Kidney (tissue), 14 donors: ENCODE results near the gene IDI2. TPM values are rescaled to one million over a fixed set of nuclear protein-coding genes. Genes with fewer than 3 reads are reported as not detected.

Source experiments
- DNase-seq, 5 donors: peaks; one replicate each; pipeline ENCODE4 v3.0.0-alpha.2; 2013 to 2020
- FAIRE-seq: peaks from 2 replicates; lab custom pipeline; 2012; peaks lifted over from hg19 to GRCh38; lab: Jason Lieb, UNC
- H3K27ac ChIP-seq, 2 donors: one replicate each; pipeline ENCODE4 v1.7.0; 2013; ENCODE audit warnings: low read depth in 2 of 2, low read length in 2 of 2, inconsistent platforms in 1 of 2
- H3K27me3 ChIP-seq: one replicate; pipeline ENCODE4 v1.7.1; 2013; ENCODE audit warnings: low read length, inconsistent platforms; ENCODE audit not compliant: control insufficient read depth, insufficient read depth
- H3K36me3 ChIP-seq, 3 donors: one replicate each; pipeline versions ENCODE4 v1.7.0 to v1.7.1; 2013; ENCODE audit warnings: low read length in 3 of 3, control low read depth in 1 of 3, inconsistent platforms in 1 of 3; ENCODE audit not compliant: insufficient read depth in 3 of 3, control insufficient read depth in 2 of 3
- H3K4me1 ChIP-seq, 3 donors: one replicate each; pipeline versions ENCODE4 v1.7.0 to v1.7.1; 2013; ENCODE audit warnings: low read length in 3 of 3, inconsistent platforms in 1 of 3, low read depth in 1 of 3; ENCODE audit not compliant: control insufficient read depth in 2 of 3, insufficient read depth in 2 of 3
- H3K4me3 ChIP-seq, 3 donors: one replicate each; pipeline versions ENCODE4 v1.7.0 to v1.8.1; 2013; ENCODE audit warnings: low read length in 3 of 3, control low read depth in 1 of 3, inconsistent platforms in 1 of 3
- H3K9ac ChIP-seq, 3 donors: one replicate each; pipeline versions ENCODE4 v1.7.0 to v1.7.1; 2013; ENCODE audit warnings: low read length in 3 of 3, control low read depth in 1 of 3, inconsistent platforms in 1 of 3
- H3K9me3 ChIP-seq, 3 donors: one replicate each; pipeline versions ENCODE4 v1.7.0 to v1.7.1; 2013; ENCODE audit warnings: low read length in 3 of 3, control low read depth in 1 of 3, inconsistent platforms in 1 of 3; ENCODE audit not compliant: control insufficient read depth in 2 of 3, insufficient read depth in 1 of 3
- CTCF ChIP-seq: IDR thresholded peaks from 3 replicates; pipeline ENCODE4 v1.5.1; 2012; ENCODE audit warnings: mild to moderate bottlenecking, moderate library complexity, borderline replicate concordance; ENCODE audit not compliant: insufficient read depth; ENCODE audit errors: extremely low read depth
- intact Hi-C: fragments of 100-400 bp; cut with DNase I; formaldehyde crosslinking; loops from one replicate; pipeline ENCODE4 v1.11.1; 2022
- polyA plus RNA-seq: library from polyadenylated mRNA; stranded (reverse); fragments of 350-450 nt; fragmentation: Illumina TruSeq; extraction: RNeasy Lipid Tissue Mini Kit (QIAGEN cat#74804); gene quantifications from one replicate; pipeline ENCODE4 v1.2.3, GENCODE V29; 2014; ENCODE audit warnings: low read depth, low replicate concordance; ENCODE audit not compliant: insufficient read depth
- total RNA-seq: library from RNA; stranded (reverse); fragmentation: NEBNext Ultra II Directional; extraction: Animal tissue kit (Norgen Biotek cat#: 25700); gene quantifications from one replicate; pipeline ENCODE4 v1.2.1, GENCODE V29; 2021
- donor health status: control.
- donor health status: control.
- donor health status: control.
- donor health status: control.
- donor health status: control.
- donor health status: DM: yes; HTN: yes; CAD: no.
- donor health status: Normal renal cell carcinoma (clear cell type).

IDI2 gene
- total and polyA plus RNA-seq, 2 donors from 2014 or later, result not detected

- Histone ChIP-seq H3K36me3 (peaks cover 0 to 5% (median 4%) of the 10 kb centered on the region in 3 donors), H3K27me3 (no peaks in the 10 kb centered on the region), H3K27ac (no peak overlapping the region), H3K4me3 (no peak overlapping the region), H3K9ac (no peak overlapping the region), H3K9me3 (no peaks in the 10 kb centered on the region), H3K4me1 (no peaks in the 10 kb centered on the region)
- DNase-seq (no peak), FAIRE-seq (no peak)
- intact Hi-C loops, result no loop called here
- no peak for TF ChIP-seq CTCF
Observed at GRCh38 chr10:1037098-1037497, 11.4 kb upstream of the IDI2 start.

GRCh38 chr10:1036341-1036791 lies 10.7 kb upstream of the IDI2 start:
- intact Hi-C loops, result no loop called here
- FAIRE-seq, result no peak
- no peaks in the 10 kb centered on the region for H3K4me1 ChIP-seq
- H3K36me3 ChIP-seq, result peaks cover 0 to 4% (median 3%) of the 10 kb centered on the region in 3 donors
- no peak overlapping the region for H3K9ac ChIP-seq
- H3K4me3 ChIP-seq, result no peak overlapping the region
- H3K9me3 ChIP-seq, result no peaks in the 10 kb centered on the region
- H3K27ac ChIP-seq, result no peak overlapping the region
- no peak for TF ChIP-seq CTCF
- no peak for DNase-seq
- H3K27me3 ChIP-seq, result no peaks in the 10 kb centered on the region

- Histone ChIP-seq H3K4me3 (no peak overlapping the region), H3K9me3 (no peaks in the 10 kb centered on the region), H3K27me3 (no peaks in the 10 kb centered on the region), H3K4me1 (no peaks in the 10 kb centered on the region), H3K9ac (no peak overlapping the region), H3K36me3 (peaks cover 0 to 4% (median 3%) of the 10 kb centered on the region in 3 donors), H3K27ac (no peak overlapping the region)
- intact Hi-C loops, result no loop called here
- TF ChIP-seq CTCF, result no peak
- FAIRE-seq, result no peak
- no peak for DNase-seq
Observed at GRCh38 chr10:1035201-1035600, 9.5 kb upstream of the IDI2 start.

- FAIRE-seq, result no peak
- no peaks in the 10 kb centered on the region for H3K4me1 ChIP-seq
- H3K9me3 ChIP-seq, result no peaks in the 10 kb centered on the region
- no peak for DNase-seq
- H3K9ac ChIP-seq, result no peak overlapping the region
- H3K4me3 ChIP-seq, result no peak overlapping the region
- H3K36me3 ChIP-seq, result peaks cover 0 to 4% (median 3%) of the 10 kb centered on the region in 3 donors
- no peaks in the 10 kb centered on the region for H3K27me3 ChIP-seq
- intact Hi-C loops, result no loop called here
- no peak overlapping the region for H3K27ac ChIP-seq
- no peak for TF ChIP-seq CTCF
Observed at GRCh38 chr10:1034758-1035157, 9.1 kb upstream of the IDI2 start.
